HG03521 (cell line): ENCODE results near the gene LRRC52.

Experiments
- ATAC-seq: cut with Tn5 transposase; IDR thresholded peaks from one replicate; pipeline ENCODE4 v1.9.1; 2021; ENCODE audit warnings: mild to moderate bottlenecking, moderate library complexity; ENCODE audit not compliant: unreplicated experiment

LRRC52 gene, protein sequence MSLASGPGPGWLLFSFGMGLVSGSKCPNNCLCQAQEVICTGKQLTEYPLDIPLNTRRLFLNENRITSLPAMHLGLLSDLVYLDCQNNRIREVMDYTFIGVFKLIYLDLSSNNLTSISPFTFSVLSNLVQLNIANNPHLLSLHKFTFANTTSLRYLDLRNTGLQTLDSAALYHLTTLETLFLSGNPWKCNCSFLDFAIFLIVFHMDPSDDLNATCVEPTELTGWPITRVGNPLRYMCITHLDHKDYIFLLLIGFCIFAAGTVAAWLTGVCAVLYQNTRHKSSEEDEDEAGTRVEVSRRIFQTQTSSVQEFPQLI

DNA sequence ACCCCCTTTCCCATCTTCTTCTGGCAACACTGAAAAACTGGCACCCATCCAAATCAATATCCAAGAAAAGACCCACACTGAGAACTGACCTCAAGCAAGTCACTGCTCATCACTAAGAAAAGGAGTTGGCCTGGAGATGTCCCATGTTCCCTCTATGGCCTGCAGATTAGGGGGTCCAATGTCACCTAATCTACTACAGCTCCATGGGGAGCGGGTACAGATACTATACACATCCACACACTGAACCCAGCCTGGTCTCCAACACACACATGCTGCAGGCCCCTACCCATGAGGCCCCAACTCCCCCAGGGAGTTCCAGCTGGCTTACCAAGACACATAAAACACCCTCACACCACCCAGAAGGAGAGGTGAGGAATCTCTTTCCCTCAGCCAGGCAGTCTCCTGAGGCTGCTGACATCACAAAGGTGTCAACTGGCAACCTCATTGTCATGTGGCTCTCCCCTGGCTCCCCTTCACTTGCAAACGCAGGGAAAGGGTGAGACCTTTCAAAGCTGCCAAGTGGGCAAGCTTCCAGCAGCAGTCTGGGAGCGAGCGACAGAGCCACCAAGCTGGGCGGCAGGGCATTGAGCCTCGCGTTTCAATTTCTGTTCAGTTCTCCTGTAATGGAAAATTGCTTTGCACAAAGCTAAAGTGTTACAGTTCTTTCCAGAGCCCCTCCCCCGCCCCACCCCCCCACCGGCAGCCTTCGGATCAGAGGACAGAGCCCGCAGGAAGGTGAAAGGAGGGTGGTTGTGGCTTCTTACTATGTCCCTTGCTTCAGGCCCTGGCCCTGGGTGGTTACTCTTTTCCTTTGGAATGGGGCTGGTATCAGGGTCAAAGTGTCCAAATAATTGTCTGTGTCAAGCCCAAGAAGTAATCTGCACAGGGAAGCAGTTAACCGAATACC lies at the start of gene LRRC52:
LRRC52 (plus strand) TSS at position 469 of the 907 bp plus-strand sequence; CDS start at position 766, 297 bp downstream.
- ATAC-seq, result no peak

DNA sequence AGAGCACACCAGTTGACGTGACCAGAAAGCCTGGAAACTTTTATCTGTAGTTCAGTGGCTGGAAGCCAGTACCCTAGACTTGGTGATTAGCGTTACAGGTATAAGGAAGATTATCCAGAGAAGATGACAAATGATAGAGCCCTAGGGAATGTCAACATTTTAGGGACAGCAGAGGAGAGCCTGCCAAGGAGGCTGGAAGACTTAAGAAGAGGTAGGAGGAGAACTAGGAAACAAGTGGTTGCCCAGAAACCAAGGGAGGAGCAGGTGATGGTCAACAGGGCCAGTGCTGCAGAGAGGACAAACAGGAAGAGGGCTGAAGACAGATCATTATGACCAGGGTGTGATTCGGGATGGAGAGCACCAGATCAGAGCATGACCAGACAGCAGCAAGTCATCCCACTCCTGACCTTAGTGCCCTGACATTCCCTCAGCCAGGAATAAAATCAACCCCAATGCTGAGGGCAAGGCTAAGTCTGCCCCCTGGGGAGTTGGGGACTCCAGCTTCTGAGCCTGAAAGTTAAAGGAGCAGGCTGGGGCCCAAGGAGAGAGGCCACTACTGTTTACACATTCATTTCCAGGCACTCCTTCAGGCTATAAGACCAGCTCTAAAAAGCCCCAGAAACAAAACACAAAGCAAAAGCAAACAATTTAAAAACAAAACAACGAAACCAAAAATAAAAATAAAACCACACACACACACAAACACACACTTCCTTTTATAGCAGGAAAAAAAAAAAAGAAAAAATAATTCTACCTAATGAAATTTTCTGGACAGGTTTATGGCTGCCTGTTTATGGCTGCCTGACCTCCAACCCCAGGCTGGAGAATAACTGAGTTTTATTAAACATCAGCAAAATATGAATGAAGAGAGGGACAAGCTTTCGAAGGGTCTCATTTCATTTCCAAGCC lies 48.6 kb upstream of the LRRC52 start:
- ATAC-seq, result no peak

DNA sequence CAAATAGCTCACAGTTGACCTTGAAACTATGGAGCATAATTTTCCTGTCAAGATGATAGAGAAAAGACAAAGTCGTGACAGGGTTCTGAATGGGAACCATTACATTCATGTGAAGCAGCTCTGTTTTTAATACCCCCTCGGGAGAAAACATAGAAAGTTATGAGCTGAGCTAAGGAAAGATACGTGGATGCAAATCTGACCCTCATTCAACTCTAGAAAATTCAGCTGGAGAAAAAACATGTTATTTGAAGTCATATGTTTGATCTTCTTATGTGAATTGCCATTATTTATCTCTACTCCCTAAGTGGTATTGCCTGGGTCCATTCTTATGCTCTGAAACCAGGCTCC lies 48.0 kb upstream of the LRRC52 start:
- no peak for ATAC-seq

DNA sequence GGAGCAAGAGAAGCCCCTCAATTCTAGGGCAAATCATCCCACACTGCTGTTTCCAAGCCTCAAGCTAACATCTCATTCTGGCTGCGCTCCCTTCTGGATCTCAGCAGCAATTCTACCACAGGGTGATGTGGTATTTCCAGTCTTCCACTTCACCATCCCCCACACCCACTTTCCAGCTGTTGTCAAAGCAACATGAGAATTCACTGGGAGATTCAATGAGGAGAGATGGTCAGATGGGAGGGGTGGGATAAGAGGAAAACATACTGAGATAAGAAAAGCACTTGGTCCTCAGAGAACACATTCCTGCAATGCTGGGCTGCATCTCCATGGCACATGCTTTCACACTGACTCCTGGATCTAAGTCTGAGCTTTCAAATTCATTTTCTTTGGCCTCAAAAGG lies 47.3 kb upstream of the LRRC52 start:
- no peak for ATAC-seq

DNA sequence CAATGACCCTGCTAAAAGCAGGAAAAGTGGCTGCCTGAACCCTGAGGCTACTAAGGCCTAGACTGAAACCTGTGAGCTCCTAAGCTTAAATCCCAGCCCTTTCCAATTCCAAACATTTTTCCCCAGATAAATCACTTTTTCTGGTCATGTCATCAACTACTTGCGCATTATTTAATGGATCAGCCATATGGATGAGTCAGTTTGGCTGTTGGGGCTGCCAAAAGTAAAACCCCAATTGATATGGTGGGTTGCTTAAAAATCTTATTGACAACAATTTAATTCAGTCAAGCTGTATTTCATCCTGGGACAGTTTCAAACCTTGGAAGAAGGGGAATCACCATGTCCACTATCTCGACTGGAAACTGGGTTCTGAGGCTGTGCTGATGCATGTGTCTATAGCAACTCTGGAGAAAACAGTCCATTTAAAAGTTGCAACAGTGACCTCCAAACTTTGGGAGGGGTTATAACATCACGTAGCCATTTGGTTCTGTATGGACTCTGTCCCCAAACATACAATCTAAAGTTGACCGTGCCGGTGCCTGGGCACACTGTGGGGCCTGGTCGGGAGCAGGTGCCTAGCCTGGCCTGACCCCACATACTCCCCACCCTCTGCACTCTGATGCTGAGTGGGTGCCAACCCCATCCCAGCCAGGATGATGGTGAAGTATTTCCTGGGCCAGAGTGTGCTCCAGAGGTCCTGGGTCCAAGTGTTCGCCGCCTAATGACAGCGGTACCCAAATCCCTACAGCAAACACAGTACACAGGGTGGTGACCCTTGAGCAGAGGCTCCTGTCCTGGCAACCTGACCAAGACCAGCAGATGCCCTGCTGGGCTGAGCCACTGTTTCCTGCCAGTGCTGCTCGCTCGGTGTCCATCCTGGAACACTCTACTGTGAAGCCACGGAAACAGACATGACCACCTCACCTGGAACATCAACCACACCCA lies 46.5 kb upstream of the LRRC52 start:
- ATAC-seq, result no peak

DNA sequence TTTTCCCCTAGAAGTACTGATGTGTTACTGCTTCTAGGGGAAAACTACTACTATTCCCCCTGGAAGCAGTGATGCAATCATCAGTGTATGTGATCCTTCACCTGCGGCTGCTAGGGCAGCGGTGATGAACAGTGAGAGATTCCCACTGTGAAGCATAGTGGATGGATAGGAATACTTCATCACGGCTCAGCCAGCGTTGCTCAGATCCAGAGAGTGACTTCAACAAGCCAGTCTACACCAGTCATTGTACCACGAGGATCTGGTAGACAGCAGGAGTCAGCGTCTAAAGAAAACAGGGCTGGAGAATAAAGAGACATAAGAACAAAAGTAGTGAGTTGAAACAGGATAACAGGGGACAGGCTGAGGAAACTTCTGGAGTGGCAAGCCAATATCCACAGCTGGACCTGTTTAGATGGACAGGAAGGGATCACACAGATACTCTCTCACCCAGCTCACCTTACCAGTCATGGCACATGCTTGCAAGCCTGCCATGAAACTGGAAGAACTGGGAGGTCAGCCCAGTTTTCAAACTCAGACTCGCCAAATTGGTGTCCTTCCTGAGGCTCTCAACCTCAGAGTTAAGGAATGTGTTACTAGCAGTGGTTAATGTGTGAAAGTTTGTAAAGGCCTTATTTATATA lies 42.4 kb upstream of the LRRC52 start:
- ATAC-seq, result no peak

DNA sequence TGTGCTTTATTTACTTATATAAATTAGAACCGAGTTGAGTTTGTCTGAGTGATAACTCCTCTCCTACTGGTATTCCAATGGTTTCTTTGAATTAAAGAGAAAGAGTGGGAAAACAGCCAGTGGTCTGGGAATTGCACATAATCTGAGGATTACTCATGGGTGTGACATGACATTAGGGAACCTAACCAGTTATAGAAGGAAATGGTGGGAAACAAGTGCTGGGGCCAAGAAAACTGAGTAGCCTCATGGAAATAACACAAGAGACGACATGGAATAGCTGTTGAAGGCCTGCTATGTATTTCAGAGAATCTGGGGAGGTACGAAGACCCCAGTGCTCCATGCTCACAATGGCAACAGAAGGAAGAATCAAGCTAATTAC lies 41.8 kb upstream of the LRRC52 start:
- ATAC-seq, result no peak

DNA sequence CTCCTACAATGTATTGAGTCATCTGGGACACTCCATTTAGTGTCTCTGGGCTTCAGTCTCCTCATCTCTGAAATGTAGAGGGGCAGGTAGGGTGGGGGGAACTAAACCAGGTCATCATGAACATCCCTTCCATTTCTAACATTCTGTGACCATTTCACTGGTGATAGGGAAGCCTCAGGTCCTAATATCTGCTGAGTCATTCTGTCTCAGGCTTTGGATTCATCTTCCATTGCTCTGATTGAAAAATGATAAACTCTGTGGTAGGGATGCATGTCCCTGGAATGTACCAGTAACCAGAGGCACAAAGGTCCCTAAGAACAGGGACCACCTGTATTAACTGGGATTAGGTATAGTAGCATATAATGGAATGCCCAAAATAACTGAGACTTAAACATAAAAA lies 36.2 kb upstream of the LRRC52 start:
- no peak for ATAC-seq

DNA sequence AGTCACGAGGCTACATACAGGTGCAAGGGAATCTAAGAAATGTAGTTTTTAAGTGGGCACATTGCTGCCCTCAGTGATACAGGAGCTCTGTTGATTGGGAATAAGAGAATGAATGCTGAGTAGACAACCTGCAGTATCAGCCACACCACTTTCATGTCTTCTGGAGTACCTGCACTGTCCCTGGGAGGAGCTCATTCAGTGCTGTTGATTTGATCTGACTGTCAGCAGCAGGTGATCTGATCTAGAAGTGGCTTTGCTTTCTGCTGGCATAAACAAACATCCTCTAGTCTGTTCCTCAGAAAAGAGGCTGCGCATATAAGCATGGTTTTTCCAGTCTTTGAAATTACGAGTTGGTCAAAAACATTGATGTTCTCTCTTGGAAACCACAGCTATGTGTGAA lies 35.5 kb upstream of the LRRC52 start:
- no peak for ATAC-seq

DNA sequence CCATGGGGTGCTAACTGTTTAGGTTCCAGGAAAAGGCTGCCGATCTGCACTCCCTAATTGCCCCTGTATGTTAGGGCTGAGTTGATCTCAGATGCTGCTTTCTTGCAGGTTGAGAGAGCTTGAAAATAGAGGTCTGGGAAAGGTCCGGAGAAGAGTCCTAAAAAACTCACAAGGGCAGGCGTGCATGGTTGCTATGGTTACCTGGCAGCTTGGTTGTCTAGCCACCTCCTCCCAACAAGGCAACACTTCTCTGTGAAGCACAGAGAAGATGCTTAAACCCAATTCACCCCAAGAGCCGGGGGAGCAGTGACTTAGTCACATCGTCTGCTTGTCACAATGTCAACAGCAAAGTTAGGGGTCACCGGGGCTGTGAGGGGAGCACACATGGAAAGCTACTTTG lies 31.0 kb upstream of the LRRC52 start:
- no peak for ATAC-seq

DNA sequence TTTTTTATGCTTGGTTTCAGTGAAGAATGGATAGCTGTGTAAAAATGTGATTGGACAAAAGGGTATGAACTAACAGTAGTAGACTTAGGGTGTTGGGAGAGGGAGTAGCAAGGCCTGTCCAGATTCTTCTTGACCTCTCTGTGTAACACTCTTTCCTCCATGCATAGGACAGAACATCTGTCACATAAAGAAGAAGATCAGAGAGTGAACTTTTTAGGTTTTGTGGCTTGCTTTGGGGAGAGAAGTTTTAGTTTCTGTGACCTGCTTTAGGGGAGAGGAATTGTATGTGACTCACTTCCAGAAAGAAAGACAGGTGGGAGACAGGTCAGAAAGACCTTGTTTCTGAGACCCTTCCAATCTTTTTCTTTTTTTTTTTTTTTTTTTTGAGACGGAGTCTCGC lies 27.3 kb upstream of the LRRC52 start:
- no peak for ATAC-seq

DNA sequence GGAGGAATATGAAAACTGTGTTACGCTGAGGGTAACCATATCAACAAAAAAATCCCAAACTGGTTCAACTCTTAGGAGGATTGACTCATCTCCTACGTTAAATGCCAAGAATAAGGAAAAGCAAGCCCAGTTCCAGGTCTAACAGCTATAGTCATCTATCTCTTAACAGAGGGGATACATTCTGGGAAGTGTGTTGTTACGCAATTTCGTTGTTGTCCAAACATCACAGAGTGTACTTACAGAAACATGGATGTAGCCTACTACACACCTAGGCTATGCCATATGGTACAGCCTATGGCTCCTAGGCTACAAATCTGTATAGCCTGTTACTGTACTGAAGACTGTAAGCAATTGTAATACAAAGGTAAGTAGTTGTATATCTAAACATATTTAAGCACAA lies 23.2 kb upstream of the LRRC52 start:
- no peak for ATAC-seq

DNA sequence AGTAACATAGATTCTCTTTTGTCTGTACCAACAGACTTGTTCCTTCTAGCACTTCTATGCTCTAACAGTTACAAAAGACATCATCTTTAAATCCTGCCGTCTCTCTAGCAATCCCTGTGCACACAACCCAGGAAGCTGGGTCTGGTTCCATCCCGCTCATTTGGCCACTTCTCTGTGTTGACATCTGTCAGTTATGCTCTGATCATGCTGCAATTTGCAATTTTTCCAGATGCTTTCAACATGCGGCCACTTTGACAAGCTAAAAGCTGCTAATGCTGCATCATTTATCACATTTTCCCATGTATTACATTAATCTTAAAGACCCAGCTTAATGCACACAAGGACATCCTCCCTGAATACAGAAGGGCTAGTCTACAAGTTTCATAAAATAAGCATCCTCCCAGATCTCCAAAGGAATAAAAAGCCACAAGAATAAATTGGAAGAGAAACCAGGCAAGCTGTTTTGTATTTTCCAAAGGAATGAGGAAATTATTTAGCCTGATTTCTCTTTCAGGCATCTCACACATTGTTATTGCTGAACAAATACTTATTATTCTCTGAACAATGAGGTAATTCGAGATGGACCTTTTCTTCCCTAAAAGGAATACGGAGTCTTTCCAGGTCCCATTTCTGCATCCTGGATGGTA lies 19.0 kb upstream of the LRRC52 start:
- ATAC-seq, result no peak

DNA sequence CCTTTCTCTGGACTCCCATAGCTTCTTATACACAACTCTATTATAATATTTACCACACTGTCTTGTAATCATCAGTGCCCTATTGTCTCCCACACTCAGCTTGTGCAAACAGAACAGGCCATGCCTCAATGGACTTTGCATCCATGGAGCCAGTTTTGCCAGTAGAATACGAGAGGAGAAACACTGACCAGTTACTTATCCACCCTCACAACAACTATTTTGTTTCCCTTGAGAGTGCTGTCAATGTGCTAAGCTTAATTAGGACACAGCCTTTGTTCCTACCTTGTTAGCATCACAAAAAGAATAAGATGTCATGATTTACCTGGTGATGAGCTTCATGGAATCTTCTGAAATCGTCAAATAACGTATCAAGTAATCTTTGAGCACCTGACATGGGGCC lies 18.1 kb upstream of the LRRC52 start:
- no peak for ATAC-seq

DNA sequence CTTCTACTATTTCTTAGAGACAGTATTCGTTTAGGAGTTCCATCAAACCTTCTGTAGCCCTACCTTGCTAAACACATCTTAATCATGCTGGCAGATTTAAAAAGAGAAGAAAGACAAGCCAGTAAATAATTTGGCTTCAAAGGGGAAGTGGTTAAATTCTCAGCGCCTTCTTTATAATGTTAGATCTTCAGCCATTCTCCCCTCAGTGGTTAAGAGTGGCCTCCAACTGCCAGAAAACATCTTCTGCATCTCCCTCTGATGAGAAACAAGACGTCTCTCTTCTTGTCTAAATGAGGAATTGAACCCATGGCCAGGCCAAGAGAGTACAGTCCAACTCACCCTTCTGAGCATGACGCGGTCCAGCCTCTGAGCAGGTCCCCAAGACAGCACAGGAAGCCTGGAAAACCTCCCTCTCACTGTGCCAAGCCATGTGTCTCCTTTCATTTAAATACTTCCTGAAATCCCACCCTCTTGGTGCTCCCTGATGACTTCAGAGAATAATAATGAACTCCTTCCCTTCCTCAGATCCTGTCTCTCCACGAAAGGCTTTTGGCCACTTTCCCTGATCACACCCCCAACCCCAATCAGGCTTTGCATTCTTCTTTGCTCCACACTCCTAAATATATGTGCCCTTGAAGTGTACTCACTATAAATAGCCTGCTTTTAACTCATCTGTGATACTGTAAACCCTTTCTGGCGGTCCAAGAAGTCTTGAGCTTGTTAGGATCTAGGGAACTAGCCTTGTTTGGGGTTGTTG lies 16.4 kb upstream of the LRRC52 start:
- ATAC-seq, result no peak

DNA sequence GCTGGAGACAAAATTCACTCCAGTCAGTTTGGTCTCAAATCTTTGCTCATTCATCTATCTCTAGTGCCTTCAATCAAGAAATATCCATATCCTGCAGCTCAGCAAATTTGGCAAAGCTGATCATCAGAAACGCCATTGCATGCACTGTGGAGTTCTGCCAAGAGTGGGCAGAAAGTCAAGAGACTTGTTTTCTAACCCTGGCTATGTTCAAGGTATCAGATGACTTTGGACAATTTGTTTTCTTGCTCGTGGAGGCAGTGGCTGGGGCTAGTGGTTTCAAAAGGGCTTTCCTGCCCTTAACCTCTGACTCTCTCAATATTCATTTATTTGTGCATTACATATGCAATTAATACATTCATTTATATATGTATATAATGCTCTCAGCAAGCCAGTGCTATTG lies 12.8 kb upstream of the LRRC52 start:
- ATAC-seq, result no peak

DNA sequence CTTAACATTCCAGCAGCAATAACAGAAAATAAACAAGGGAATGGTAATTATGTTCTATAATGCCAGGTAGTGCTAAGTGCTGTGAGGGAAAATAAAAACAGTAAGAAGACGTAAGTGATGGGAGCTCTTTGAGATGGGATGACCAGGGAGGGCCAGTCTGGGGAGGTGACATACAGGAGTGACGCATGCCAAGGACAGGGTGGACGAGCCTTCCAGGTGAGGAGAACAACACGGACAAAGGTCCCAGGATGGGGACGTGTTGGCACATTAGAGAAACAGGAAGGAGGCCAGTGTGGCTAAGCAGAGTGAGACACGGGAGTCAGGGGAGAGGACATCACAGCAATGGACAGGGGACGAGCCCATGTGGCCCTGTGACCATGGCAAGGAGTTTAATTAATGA lies 11.7 kb upstream of the LRRC52 start:
- no peak for ATAC-seq

DNA sequence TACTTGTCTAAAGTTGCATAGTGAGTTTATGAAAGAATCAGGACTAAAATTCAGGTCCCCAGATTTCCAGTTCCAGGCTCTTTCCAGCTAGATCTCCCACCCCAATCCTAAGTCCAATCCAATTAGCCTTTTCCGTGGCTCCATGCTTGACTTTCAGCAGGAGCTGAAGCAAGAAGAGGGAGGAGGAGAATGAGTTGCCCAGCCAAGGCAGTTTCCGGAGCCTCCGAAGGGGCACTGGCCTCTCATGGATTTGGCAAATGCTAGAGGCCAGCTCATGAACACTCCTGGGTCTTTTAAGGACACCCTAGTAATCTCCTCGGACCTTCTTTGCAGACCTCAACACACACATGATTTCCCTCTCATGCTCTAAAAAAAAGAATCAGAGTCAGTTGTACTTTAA lies 10.5 kb upstream of the LRRC52 start:
- no peak for ATAC-seq

DNA sequence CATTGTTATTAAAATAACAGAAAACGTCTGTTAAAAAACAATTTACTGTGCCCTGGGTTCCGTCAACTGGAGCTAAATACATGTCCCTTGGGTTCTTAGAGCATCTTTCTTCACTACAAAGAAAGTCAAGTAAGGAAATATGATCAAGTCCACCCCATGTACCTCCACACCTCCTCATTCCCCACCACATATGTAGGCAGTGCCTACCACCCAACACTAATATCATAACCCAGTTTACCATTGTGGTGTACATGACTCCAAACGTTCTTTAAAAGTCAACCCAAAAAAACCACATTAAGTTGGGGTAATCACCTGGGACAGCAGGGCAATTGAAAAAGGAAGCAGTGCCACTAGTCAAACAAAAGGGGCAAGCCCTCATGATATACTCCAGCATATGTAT lies 7.8 kb upstream of the LRRC52 start:
- ATAC-seq, result no peak
